SKM-1 treated with dmso at 0.1 percent for 144 hours (cell line): ENCODE measurements around the gene SLMAP.

Experiments used
- DNase-seq: peaks from one replicate; lab custom pipeline; 2025; ENCODE audit not compliant: unreplicated experiment; lab: John Stamatoyannopoulos, UW

SLMAP gene

GRCh38 chr3:57959423-57960173 lies 203.5 kb downstream of the SLMAP start:
- DNase-seq: peak; percentile 72

- DNase-seq: no peak
These were observed 204.0 kb downstream of the SLMAP start for GRCh38 chr3:57960174-57960505.

GRCh38 chr3:57961177-57961827 lies 205.2 kb downstream of the SLMAP start:
- no peak for DNase-seq

- DNase-seq: peak; percentile 29
These were observed 205.8 kb downstream of the SLMAP start for GRCh38 chr3:57961828-57962447.

GRCh38 chr3:57962448-57962834 lies 206.3 kb downstream of the SLMAP start:
- no peak for DNase-seq

- no peak for DNase-seq
These were observed 207.8 kb downstream of the SLMAP start for GRCh38 chr3:57963811-57964346.

GRCh38 chr3:57966829-57967228 lies 210.7 kb downstream of the SLMAP start:
- no peak for DNase-seq

GRCh38 chr3:57967590-57967989 lies 211.5 kb downstream of the SLMAP start:
- no peak for DNase-seq

- no peak for DNase-seq
These were observed 212.4 kb downstream of the SLMAP start for GRCh38 chr3:57968501-57968900.

GRCh38 chr3:57971975-57972374 lies 215.9 kb downstream of the SLMAP start:
- DNase-seq: no peak

- DNase-seq: no peak
These were observed 216.5 kb downstream of the SLMAP start for GRCh38 chr3:57972531-57973111.

GRCh38 chr3:57973715-57974477 lies 217.8 kb downstream of the SLMAP start:
- no peak for DNase-seq

- DNase-seq: peak; percentile 23
These were observed 218.8 kb downstream of the SLMAP start for GRCh38 chr3:57974796-57975388.

GRCh38 chr3:57977818-57978235 lies 221.7 kb downstream of the SLMAP start:
- no peak for DNase-seq

GRCh38 chr3:57978316-57978715 lies 222.2 kb downstream of the SLMAP start:
- DNase-seq: no peak
